CMK (cell line): Measurements from ENCODE around the gene FGGY.
"Not testable (repeated sequence)": the region's sequence is repeated elsewhere in the genome, so short reads cannot be mapped to it uniquely, and the experiment has no call there.

ENCODE experiments used
- DNase-seq: peaks from one replicate; pipeline ENCODE4 v3.0.0-alpha.2; 2010; ENCODE audit warnings: low read depth

Gene FGGY

DNA sequence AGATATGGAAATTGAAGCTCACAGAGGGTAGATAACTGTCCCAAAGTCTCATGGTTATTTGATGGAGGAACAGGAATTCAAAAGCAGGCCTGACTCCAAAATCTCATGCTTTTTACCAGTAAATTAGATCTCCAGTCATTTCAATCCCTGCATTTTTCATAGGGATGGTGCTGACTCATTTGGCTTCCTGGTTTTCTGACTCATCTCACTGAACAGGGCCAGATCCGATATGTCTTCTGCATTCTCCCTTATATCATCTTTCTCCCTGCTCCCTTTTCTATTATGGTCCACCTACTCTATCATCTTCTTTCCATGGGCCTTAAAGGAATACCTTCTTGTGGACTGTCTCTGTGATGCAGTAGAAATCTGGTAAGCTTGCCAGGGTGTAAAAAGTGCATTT, 187.2 kb downstream of the FGGY start:
- DNase-seq, result no peak

DNA sequence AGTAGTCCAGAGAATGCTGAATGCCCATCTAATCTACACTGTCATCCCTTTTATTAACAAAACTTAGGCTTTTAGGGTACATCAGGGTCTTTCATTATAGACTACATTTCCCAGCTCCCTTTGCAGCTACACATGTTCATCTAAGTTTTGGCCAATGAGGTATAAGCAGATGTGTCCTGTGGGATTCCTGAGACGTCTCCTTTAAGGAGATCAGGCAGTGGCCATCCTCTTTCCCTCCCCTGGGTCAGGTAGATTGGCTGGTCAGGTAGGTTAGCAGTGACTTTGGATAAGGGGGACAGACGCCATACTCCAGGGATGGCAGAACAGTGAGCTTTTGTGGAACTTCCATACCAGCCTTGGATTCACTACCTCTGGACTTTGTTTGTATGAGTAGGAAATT, 188.3 kb downstream of the FGGY start:
- DNase-seq, result no peak

DNA sequence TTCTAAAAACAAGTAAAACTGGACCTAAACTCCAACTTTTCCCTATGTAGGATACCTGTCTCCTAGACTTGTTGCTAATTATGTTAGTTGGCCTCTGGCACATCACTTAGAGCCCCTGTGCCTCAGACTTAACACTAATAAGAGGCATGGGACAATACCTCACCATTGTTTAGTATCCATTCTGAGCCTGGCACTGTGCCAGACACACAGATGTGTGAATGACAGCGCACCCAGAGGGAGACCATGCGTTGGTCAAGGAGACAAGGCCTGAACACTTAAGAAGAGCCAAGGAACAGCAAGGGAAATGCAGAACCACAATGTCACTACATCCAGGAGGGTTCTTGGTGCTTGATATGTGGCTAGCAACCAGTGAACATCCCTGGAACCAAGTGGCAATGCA, 189.1 kb downstream of the FGGY start:
- DNase-seq, result no peak

DNA sequence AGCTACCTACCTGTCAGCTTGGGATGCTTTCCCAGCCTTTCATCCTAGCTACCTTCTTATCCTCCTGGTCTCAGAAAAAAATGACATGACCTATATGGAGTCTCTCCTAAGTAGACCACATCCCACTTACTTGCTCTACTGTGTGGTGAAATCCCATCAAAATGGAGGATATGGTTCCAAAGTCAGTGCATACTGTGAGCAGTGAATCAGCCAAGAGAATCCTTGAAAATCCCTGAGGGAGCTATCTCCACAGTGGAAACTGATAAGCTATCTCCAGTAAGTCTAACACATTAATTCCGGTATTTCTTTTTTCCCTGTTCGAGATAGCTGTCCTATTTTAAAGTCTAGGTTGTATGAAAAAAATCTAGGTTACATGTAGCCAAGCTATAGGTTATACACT, 189.7 kb downstream of the FGGY start:
- no peak for DNase-seq

DNA sequence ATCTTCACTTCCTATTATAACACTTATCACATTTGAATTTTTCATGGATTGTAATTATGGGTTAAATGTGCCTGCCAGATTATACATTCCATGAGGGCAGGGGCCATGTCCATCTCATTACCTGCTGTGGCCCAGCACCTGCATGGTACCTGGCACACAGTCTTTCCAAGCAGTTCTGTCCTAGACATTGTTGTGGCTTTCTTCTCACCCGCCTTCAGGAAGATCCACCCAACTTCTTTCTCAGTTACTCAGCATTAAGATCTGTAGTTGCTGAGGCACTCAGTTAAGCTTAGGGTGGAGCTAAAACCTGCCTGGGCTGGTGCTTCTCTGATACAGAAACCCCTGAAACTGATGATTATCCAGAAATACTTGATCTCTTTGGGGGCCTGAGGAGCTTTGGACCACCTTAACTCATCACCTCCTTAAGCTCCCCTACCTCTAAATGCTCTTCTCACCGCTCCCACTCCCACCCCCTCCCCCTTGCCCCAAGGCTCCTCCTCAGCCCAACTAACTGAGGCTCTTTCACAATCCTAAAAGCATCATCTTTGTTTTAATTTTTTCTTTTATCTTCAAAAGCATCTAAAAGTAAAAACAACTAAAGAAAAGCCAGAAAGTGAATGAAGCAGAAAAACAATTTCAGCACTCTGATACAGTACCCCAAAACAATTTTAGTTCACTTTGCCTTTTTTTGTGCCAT, 190.6 kb downstream of the FGGY start:
- no peak for DNase-seq

DNA sequence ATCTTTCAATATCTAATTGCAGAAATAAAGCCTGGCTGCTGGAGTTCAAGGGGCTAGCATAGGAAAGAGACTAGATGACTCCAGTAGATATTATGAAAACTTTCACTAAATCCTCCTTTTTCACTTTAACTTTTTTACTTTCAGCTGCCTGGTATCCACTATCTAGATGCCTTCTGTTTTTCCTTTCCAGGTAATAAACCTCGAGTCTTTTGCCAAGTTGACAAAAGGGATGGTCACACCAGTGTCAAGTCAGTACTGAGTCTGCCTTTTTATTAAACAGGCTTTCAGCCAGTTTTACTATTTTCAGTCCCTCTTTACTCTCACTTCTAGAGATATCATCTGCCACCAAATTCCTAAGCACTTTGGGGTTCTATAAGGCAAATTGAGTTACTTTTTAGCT, 195.6 kb downstream of the FGGY start:
- DNase-seq, result no peak

DNA sequence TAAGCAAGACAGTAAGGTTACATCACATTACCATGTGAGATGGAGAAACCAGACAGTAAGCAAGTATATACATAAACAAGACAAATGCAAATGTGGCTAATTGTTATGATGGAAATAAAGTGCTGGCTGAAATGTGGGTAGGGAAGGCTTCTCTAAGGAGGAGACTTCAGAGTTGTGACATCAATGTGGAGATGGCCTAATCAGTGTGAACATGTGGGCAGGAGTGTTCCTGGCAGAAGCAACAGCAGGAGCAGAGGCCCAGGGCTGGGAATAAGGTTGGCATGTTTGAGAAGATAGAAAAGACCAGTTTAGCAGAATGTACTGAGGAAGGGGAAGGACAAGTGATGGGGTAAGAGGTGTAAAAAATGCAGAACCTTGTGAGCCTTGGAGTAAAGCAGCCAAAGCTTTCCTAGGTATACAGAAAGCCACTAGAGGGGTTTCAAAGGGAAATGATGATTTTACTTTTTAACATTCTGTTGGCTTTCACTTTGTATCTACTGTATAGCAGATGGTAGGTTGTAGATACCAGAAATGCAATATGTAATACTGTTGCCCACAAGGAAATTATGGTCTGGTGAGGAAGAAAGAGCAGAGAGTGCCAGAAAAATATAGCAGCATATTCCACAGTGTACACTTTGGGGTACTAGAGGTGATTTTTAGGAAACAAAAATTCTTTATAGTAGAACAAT, 197.4 kb downstream of the FGGY start:
- DNase-seq, result no peak

DNA sequence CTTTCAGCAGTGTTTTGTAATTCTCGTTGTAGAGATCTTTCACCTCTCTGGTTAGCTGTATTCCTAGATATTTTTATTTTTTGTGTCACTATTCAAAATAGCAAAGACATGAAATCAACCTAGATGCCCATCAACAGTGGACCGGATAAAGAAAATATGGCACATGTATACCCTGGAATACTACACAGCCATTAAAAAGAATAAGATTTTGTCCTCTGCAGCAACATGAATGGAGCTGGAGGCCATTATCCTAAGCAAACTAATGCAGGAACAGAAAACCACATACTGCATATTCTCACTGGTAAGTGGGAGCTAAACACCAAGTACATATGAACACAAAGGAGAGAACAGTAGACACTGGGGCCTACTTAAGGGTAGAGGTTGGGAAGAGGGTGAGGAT, 199.3 kb downstream of the FGGY start:
- not testable (repeated sequence) for DNase-seq

DNA sequence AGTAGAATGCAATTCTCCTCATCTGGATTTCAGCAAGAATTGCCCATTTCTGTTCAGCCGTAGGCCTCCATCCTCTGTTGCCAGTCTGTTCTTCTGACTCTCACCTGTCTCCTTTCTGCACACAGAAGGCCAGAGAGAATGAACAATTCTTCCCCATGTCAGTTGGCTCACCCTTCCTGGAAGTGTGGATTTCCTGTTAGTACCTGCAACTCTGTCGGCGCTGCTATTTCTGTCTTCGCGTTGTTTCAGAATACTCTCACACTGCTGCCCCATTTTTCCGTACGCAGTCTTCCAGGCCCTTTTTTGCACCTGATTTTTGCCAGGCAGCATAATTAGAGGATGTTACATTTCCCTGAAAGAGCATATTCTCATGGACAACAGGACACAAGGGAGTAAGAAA, 200.7 kb downstream of the FGGY start:
- no peak for DNase-seq

DNA sequence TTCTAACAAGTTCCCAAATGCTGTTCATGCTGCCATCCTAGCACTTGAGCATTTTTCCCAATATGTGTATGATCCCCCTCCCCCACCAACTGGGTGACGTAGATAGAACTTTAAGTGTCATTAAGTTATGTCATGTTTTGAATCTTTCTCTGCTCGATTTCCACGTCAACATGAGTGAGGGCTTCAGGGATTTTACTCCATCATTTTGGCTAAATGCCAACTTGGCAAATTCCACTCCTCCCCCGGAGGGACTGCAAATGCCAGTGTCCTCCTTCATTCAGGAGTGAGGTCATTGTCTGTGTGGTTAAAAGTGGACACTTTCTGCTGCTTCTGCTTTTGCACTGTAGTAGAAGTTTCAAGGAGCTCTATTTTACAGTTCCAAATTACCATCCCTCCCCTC, 201.7 kb downstream of the FGGY start:
- no peak for DNase-seq

DNA sequence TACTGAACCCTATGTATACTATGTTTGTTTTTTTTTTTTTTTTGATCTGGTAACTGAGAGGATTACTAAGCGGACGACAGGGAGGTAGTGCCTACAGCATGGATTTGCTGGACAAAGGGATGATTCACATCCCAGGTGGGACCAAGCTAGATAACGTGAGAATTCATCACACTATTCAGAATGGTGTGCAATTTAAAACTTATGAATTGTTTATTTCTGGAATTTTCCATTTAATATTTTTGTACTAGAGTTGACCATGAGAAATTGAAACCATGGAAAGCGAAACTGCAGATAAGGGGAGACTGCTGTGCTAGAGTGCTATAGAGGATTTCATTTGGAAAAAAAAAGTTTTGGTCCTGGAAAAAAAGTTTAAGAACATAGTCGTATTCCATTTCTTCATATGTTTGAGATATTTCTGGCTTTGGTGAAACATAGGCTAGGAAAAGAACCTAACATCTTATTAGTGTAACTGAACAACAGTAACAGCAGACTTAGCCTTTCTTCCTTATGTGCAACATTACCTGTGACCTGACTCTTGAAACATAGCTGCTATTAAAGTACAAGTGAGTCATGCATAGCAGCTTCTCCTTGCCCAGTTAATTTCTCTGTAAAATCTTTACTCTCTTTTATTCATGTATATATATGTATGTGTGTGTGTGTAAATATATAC, 202.5 kb downstream of the FGGY start:
- no peak for DNase-seq

DNA sequence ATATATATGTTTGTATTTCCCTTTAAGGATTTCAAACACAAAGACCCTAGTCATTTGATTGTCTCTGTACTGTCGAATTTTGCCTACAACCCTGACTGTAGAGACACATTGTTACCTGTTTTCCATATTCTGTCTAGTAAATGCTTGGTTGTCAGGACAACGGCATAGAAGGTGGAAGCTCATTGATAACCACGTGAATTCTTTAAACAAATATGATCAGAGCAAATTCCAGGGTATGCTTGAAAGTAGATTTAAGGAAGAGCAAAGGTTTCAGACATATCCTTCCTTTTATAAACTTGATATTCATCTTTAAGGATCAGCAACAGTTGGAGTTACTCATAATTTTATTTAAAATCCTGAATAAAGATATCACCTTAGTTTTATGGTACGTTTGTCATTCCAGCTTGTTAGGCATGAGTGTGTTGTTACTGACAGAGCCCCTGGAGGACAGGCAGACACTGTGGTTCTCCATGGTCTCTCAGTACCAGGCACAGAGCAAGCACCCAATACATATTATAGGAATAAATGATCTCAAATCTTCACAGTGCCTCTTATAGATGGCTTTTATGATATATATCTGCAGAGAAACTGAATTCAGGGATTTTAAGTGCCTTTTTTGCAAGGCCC, 203.2 kb downstream of the FGGY start:
- DNase-seq, result no peak

DNA sequence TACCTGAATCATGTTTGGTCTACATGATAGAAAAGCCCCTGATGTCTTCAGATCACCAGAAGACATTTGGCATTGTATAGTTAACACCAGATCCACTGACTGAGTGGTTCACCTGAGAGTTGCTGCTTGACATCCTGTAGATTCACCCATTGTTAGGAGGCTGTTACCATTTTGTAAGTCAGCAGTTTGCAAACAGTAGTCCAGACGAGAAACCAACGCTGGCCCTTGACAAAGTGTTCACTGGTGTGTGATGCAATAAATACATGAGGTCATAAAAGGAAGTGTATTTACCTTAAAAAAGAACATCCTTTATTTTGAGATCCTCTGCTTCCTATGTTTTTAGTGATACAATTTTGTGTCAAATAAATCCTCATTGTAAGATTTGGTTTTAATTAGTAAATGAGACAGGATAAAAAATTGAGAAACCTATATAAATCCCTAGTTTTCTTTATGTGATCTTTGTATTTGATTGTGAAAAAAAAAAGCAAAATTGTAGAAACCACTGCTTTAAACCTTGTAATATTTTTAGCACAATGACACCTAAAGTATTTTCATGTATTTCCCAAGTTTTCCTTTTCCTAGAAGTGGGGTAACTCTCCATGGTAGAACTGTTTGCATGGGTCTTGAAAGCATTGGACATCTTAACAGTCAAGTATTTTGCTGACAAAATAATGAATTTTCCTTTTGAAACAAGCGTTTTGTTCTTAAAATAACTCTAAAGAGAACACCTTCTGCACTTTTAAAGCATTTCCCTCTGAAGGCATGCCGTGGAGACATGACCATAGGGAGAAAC, 204.3 kb downstream of the FGGY start:
- no peak for DNase-seq

DNA sequence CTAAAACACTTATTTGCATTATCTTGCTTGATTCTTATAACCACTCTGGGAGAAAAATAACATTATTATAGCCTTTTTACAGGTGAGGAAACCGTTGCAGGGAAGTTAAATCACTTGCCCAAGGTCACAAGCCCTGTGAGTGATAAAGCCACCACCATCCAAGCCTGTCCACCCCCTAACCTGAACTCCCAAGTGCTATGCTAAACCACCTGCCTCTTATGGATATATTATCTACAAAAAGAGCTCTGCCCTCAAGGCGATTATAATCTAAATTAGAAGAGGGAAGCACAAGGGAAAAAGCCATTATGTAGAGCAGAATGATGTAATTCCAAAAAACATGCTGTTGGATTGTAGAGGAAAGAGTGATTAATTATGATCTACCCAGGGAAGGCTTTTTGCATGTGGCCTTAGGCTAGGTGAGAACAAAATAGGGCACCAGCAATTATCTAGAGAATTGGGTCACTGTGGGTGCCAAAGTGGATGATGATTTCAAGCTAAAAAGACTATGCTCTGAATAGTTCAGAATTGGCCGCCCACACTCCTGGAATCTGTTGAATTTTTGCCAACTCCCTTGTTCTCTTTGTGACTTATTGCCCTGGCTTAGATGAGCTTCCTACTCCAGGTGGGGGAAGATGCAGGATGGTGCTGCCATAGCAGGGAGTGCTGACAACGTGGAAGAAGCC, 205.3 kb downstream of the FGGY start:
- no peak for DNase-seq

DNA sequence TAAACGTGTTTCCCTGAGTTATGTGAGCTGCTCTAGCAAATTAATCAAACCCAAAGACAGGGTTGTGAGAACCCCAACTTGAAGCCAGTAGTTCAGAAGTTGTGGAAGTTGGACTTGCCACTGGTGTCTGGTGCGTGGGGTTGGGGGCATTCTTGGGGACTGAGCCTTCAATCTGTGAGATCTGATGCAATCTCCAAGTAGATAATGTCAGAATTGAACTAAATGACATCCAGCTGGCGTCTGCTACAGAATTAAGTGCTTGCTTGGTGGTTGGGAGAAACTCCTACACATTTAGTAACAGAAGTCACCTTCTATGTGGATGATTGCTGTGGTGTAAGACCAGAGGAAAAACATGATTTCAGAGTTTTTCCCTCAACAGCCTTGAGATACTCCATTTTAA, 207.4 kb downstream of the FGGY start:
- DNase-seq, result no peak

DNA sequence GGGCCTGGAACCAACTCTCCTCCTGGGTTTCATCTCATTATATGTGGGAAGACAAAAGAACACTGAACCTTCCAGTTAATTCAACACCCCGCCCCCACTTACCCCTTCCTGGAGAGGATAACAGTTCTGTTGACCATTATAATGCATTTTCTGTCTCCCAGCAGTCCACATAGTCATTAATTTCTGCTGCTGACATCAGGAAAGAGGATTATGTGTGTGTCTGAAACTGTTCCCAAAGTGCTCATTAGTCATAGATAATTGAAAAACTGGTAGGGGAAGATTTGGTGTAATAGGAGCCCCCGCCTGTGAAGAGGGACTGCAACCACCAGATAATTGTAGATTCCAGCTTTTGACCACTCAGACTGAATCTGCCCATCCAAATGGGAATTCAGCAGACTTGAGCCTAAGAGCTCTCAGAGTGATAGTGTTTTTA, 208.7 kb downstream of the FGGY start:
- no peak for DNase-seq

DNA sequence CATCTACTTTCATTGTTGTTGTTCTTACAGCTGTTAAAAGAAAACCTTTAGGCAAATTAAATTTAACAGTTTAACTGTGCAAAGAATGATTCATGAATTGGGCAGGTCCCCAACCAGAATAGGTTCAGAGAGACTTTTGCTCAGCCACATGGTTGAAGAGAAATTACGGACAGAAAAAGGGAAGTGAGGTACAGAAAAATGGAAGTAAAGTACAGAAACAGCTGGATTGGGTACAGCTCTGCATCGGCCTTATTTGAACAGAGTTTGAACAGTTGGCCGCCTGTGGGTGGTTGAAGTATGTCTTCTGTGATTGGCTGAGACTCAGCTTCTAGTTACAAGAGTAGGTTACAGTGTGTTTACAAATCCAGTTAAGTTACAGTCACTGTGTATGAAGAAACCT, 210.1 kb downstream of the FGGY start:
- no peak for DNase-seq

DNA sequence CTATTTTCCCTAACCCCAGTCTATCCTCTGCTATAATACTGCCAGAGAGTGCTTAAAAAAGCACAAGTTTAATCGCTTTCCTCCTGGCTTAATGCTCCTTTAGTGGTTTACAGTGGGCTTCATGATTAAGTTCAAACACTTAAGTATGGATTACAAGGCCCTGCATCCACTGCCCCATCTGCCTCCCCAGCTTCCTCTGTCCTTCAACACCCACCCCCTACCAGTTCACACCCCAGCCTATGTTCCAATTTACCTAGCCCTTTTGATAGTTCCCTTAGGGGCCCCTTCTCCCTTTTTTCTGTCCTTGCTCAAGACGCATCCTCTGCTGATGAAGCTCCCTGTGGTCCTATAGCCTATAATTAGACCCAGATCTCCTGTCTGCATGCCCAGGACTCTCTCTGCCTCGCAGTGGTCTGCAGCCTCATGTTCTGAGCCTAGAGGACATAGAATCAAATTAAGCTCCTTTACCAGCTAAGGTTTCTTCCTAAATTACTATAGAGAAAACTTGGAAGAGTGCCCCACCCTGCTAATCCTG, 212.5 kb downstream of the FGGY start:
- DNase-seq, result no peak

DNA sequence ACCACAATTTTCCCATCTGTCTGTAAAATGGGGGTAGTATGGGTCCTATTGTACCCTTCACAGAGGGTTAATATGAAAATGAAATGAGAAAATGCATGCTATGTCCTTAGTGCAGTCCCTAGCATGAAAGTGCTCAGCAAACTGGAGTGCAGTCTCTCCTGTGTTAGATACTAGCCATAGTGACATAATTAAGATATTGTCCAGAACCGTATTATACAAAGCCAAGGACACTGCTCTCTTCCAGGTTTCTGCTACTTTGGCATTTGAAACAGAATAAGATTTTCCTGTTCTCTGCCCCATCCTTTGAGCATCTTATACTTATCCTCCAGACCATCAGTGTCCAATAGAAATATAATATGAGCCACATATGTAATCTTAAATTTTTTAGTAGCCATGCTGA, 213.4 kb downstream of the FGGY start:
- DNase-seq, result no peak

DNA sequence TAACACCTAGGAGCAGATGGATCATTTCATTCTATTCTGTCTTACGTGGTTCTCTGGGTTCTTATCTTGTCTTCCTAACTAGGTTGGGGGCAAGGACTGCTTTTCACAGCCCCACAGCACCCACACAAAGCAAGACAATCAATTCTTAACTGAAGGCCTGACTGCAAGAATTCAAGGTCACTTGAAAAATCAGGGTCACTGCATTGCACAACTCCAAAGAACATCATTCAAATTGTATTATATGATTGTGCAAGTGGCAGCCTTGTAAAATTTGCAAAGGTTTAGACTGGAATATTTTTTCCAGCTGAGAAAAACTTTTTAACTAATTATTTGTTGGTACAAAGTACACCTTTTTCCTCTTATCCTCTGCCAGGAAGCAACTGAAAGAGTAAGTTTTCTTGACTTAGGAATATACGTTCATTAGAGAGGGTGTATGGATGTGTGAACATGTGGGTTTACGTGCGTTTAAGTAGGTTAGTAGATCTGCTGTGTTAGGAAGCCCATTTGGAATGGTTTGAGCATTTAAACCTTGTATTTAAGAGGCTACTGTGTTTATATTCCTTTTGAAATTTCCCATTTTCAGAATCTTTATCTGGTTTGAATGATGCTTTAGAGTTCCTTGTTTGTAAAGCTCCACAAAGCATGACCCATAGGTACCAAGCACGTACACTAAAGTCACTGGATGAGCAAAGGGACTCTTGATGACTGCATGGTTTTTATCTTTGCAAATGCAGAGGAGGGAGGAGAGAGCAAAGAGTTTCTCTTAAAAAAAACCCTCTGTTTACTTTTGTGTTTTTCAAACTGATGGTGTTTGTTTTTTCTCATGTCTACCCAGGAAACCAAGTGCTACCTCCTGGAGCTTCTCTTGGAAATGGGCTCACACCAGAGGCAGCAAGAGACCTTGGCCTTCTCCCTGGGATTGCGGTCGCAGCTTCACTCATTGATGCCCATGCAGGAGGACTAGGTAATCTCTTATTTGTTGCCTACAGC, 214.9 kb downstream of the FGGY start:
- no peak for DNase-seq
